HepG2 (cell line): Measurements from ENCODE around the gene TIRAP. TPM values are rescaled to one million over a fixed set of nuclear protein-coding genes. Genes with fewer than 3 reads are reported as not detected.

ENCODE experiments used
- ATAC-seq: fragments of 200-7000 bp; cut with Tn5 transposase; 3 replicates; pipeline ENCODE4 v1.9.1; 2020; ENCODE audit warnings: mild to moderate bottlenecking, moderate library complexity
- BruUV-seq: library from RNA; stranded (reverse); fragments of 400-500 nt; replicated peaks from 2 replicates; lab custom pipeline; 2021; lab: Mats Ljungman, UMichigan
- CTCF ChIA-PET: fragments of 300-600 bp; formaldehyde crosslinking; extraction: SDS; loops from one replicate; lab custom pipeline; 2021; ENCODE audit warnings: low total read pairs, inconsistent platforms, low intra/inter-chr PET ratio; lab: Yijun Ruan, JAX
- POLR2A ChIA-PET: fragments of 350-600 bp; sonication (Branson Sonifier 250); formaldehyde crosslinking; loops from one replicate; lab custom pipeline; 2020; ENCODE audit warnings: antibody characterized with exemption, inconsistent platforms; lab: Yijun Ruan, JAX
- DNase-seq: peaks from one replicate; pipeline ENCODE4 v3.0.0-alpha.2; 2015; ENCODE audit warnings: low spot score
- FAIRE-seq: peaks from 3 replicates; lab custom pipeline; 2011; peaks lifted over from hg19 to GRCh38; lab: Jason Lieb, UNC
- H2AFZ ChIP-seq: one replicate; pipeline ENCODE4 v1.6.1; 2011; ENCODE audit warnings: low read length, inconsistent platforms
- H3K27ac ChIP-seq: fragments of 300-600 bp; 3 replicates; pipeline ENCODE4 v1.8.0; 2011; ENCODE audit warnings: mixed run types, mild to moderate bottlenecking, mixed read lengths, low read length, inconsistent platforms; ENCODE audit not compliant: insufficient read depth; ENCODE audit errors: extremely low read length
- H3K27me3 ChIP-seq, 2 experiments: fragments of 200-600 bp in 1 of 2; 2 replicates in 1 of 2; 3 replicates in 1 of 2; pipeline versions ENCODE4 v1.6.0 to v1.8.0; 2011; ENCODE audit warnings: low read length in 2 of 2, mild to moderate bottlenecking in 2 of 2, moderate library complexity in 2 of 2, inconsistent platforms in 1 of 2; ENCODE audit not compliant: insufficient read depth in 2 of 2, control insufficient read depth in 1 of 2
- H3K36me3 ChIP-seq, 2 experiments: fragments of 200-600 bp in 1 of 2; replicated peaks in 1 of 2; 2 replicates in 1 of 2; 3 replicates in 1 of 2; pipeline versions ENCODE4 v1.5.1 to v1.8.0; 2011; ENCODE audit warnings: low read length in 2 of 2, inconsistent platforms in 1 of 2; ENCODE audit not compliant: insufficient read depth in 2 of 2, control insufficient read depth in 1 of 2
- H3K4me1 ChIP-seq: 2 replicates; pipeline ENCODE4 v1.5.1; 2012; ENCODE audit warnings: low read length, inconsistent platforms; ENCODE audit not compliant: insufficient read depth
- H3K4me2 ChIP-seq: 2 replicates; pipeline ENCODE4 v1.6.0; 2011; ENCODE audit warnings: low read depth, low read length, inconsistent platforms
- H3K4me3 ChIP-seq, 3 experiments: fragments of 200-600 bp in 1 of 3; sonication (generic), shearing (Covaris generic) in 1 of 3; replicated peaks in 1 of 3; 2 replicates each; pipeline ENCODE4 v1.5.1; 2011 to 2016; ENCODE audit warnings: low read length in 3 of 3, inconsistent platforms in 2 of 3, low read depth in 2 of 3, mild to moderate bottlenecking in 2 of 3, control low read depth in 1 of 3, mixed read lengths in 1 of 3; ENCODE audit not compliant: insufficient read depth in 1 of 3
- H3K79me2 ChIP-seq: one replicate; pipeline ENCODE4 v1.6.1; 2011; ENCODE audit warnings: low read length, inconsistent platforms; ENCODE audit not compliant: insufficient read depth
- H3K9ac ChIP-seq: 2 replicates; pipeline ENCODE4 v1.6.0; 2011; ENCODE audit warnings: mild to moderate bottlenecking, low read depth, low read length, inconsistent platforms; ENCODE audit not compliant: insufficient read depth
- H3K9me3 ChIP-seq: 2 replicates; pipeline ENCODE4 v1.5.1; 2012; ENCODE audit warnings: mild to moderate bottlenecking, low read length
- H4K20me1 ChIP-seq: 2 replicates; pipeline ENCODE4 v1.6.0; 2011; ENCODE audit warnings: inconsistent platforms, mild to moderate bottlenecking, low read length, moderate library complexity; ENCODE audit not compliant: insufficient read depth
- DNMT1 ChIP-seq: sonication (generic); formaldehyde crosslinking; IDR thresholded peaks from 2 replicates; pipeline ENCODE4 v1.5.1; 2020; ENCODE audit warnings: mild to moderate bottlenecking, missing genetic modification reagents
- EZH2 ChIP-seq: conservative IDR thresholded peaks from 2 replicates; pipeline ENCODE4 v1.6.1; 2012; ENCODE audit warnings: mild to moderate bottlenecking, low read depth, low read length, moderate library complexity
- FOXC1 ChIP-seq: sonication (generic); formaldehyde crosslinking; IDR thresholded peaks from 2 replicates; pipeline ENCODE4 v1.8.0; 2022; ENCODE audit warnings: mild to moderate bottlenecking, missing genetic modification reagents, borderline replicate concordance
- FOXJ3 ChIP-seq: sonication (generic); formaldehyde crosslinking; IDR thresholded peaks from 2 replicates; pipeline ENCODE4 v1.4.0; 2020; ENCODE audit warnings: missing genetic modification reagents, mild to moderate bottlenecking, borderline replicate concordance
- HDAC1 ChIP-seq: sonication (generic); formaldehyde crosslinking; IDR thresholded peaks from 2 replicates; pipeline ENCODE4 v1.5.1; 2020; ENCODE audit warnings: mild to moderate bottlenecking, missing genetic modification reagents
- JARID2 ChIP-seq: sonication (generic); formaldehyde crosslinking; IDR thresholded peaks from 2 replicates; pipeline ENCODE4 v1.8.1; 2023; ENCODE audit warnings: missing genetic modification reagents, inconsistent platforms; ENCODE audit not compliant: insufficient replicate concordance
- KLF15 ChIP-seq: sonication (generic); formaldehyde crosslinking; IDR thresholded peaks from 2 replicates; pipeline ENCODE4 v1.8.1; 2023; ENCODE audit warnings: borderline replicate concordance, mild to moderate bottlenecking, inconsistent platforms, missing genetic modification reagents, mixed read lengths
- RNF2 ChIP-seq: fragments of 450-650 bp; conservative IDR thresholded peaks from 2 replicates; pipeline ENCODE4 v1.6.1; 2016; ENCODE audit warnings: low read depth
- SPEN ChIP-seq: sonication (generic); formaldehyde crosslinking; IDR thresholded peaks from 2 replicates; pipeline ENCODE4 v1.5.1; 2020; ENCODE audit warnings: low read depth, mild to moderate bottlenecking, missing genetic modification reagents
- TARDBP ChIP-seq: sonication (generic); formaldehyde crosslinking; IDR thresholded peaks from 2 replicates; pipeline ENCODE4 v1.8.0; 2022; ENCODE audit warnings: mild to moderate bottlenecking, missing genetic modification reagents
- U2AF1 ChIP-seq: fragments of 200-400 bp; formaldehyde crosslinking; optimal IDR thresholded peaks from 2 replicates; pipeline ENCODE3; 2017; ENCODE audit warnings: mild to moderate bottlenecking, low read depth, low read length
- ZBTB3 ChIP-seq: sonication (generic); formaldehyde crosslinking; IDR thresholded peaks from 2 replicates; pipeline ENCODE4 v1.4.0; 2020; ENCODE audit warnings: low read depth, mild to moderate bottlenecking, moderate library complexity, missing genetic modification reagents, borderline replicate concordance
- ZNF329 ChIP-seq: sonication (generic); formaldehyde crosslinking; IDR thresholded peaks from 2 replicates; pipeline ENCODE4 v1.9.0; 2021; ENCODE audit warnings: low read depth, mild to moderate bottlenecking, missing genetic modification reagents
- ZNF572 ChIP-seq: sonication (generic); formaldehyde crosslinking; IDR thresholded peaks from 2 replicates; pipeline ENCODE4 v1.5.1; 2020; ENCODE audit warnings: mild to moderate bottlenecking, missing genetic modification reagents
- ZSCAN25 ChIP-seq: sonication (generic); formaldehyde crosslinking; IDR thresholded peaks from 2 replicates; pipeline ENCODE4 v1.8.0; 2022; ENCODE audit warnings: mild to moderate bottlenecking, missing genetic modification reagents
- WGBS: methylation state at CpG from one replicate; pipeline ENCODE4 v1.1.6; 2017; ENCODE audit warnings: low lambda C conversion rate; 5-methylcytosine and 5-hydroxymethylcytosine counted together
- in situ Hi-C: cut with HindIII; loops from 2 replicates; pipeline ENCODE4 v1.10.0; 2017; ENCODE audit warnings: low pct_unique_long_range_greater_than_20kb; ENCODE audit not compliant: extremely low pct_ligation_motif_present
- intact Hi-C: fragments of 100-400 bp; cut with micrococcal nuclease; formaldehyde crosslinking; loops from one replicate; pipeline ENCODE4 v1.10.0; 2022; ENCODE audit not compliant: unreplicated experiment
- polyA plus RNA-seq, 8 experiments: library from polyadenylated mRNA; depleted of rRNA in 3 of 8; stranded (reverse) in 7 of 8; unstranded in 1 of 8; fragments of >200 nt; fragmentation: Illumina TruSeq in 4 of 8; extraction: Trizol in 4 of 8; gene quantifications; 2 replicates each; pipeline versions ENCODE4 v1.2.1 to v1.2.3, GENCODE V29; 2011 to 2016; ENCODE audit warnings: low read depth in 4 of 8, missing spikeins in 1 of 8, mixed read lengths in 1 of 8; ENCODE audit not compliant: insufficient read depth in 1 of 8
- total RNA-seq, 5 experiments: library from RNA; depleted of rRNA; stranded (reverse); fragments of >200 nt; fragmentation: Illumina TruSeq; extraction: Trizol; gene quantifications; 2 replicates each; pipeline ENCODE4 v1.2.3, GENCODE V29; 2016; ENCODE audit warnings: low read depth in 1 of 5
- TF ChIP-seq, protein P1 (sequence below): sonication (generic); formaldehyde crosslinking; IDR thresholded peaks from 2 replicates; pipeline ENCODE4 v1.4.0; 2020; ENCODE audit warnings: mild to moderate bottlenecking, missing genetic modification reagents
- TF ChIP-seq, protein P2 (sequence below): IDR thresholded peaks from 2 replicates; pipeline ENCODE4 v1.6.1; 2018; ENCODE audit warnings: missing genetic modification reagents

Gene TIRAP
- total and polyA plus RNA-seq, 2 of the 13 experiments (the other 11 are each of a cell fraction or from before 2014, with no cell fraction given), result 5.4 to 5.7 TPM

DNA sequence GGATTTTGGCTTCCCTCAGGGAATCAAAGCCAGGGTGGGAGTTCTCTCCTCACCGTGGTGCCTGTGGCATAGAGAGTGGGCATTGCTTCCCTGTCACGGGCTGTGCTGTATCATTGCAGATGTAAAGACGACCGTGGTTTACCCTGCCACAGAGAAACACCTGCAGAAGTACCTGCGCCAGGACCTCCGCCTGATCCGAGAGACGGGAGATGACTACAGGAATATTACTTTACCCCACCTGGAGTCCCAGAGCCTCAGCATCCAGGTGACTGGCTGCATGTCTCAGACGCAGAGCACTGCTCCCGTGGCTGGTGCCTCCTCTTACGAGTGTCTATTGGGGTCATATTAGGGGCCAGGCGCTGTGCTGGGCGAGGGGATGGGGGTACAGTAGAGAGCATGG lies 48.4 kb downstream of the TIRAP start:
- TF ChIP-seq ZNF329 (CRISPR knock-in tag) (no peak), ZBTB3 (no peak), DNMT1 (CRISPR knock-in tag) (no peak), TARDBP (no peak), U2AF1 (no peak), ZNF572 (CRISPR knock-in tag) (no peak), HDAC1 (no peak), SPEN (CRISPR knock-in tag) (no peak), FOXJ3 (CRISPR knock-in tag) (no peak)
- ChIA-PET POLR2A (no interaction called here), CTCF (no interaction called here)
- no peak overlapping the region for H3K4me3 ChIP-seq
- DNase-seq (no peak), ATAC-seq (no peak), FAIRE-seq (no peak)
- H3K9me3 ChIP-seq, result no peaks in the 10 kb centered on the region
- H4K20me1 ChIP-seq, result no peaks in the 10 kb centered on the region
- no peaks in the 10 kb centered on the region for H3K27me3 ChIP-seq
- no peak overlapping the region for H3K9ac ChIP-seq
- in situ Hi-C loops (no loop called here), intact Hi-C loops (no loop called here)
- 97% methylated on average over 13 of the region's 13 CpGs for WGBS
- H3K36me3 ChIP-seq, result peaks cover 4 to 14% of the 10 kb centered on the region in 2 experiments; a peak in 3 of 5 replicates
- H3K27ac ChIP-seq, result no peak overlapping the region
- H3K4me2 ChIP-seq, result no peak overlapping the region
- BruUV-seq, result no TSS peak
- no peak overlapping the region for H2AFZ ChIP-seq
- H3K79me2 ChIP-seq, result no peaks in the 10 kb centered on the region
- peaks cover 23% of the 10 kb centered on the region for H3K4me1 ChIP-seq

DNA sequence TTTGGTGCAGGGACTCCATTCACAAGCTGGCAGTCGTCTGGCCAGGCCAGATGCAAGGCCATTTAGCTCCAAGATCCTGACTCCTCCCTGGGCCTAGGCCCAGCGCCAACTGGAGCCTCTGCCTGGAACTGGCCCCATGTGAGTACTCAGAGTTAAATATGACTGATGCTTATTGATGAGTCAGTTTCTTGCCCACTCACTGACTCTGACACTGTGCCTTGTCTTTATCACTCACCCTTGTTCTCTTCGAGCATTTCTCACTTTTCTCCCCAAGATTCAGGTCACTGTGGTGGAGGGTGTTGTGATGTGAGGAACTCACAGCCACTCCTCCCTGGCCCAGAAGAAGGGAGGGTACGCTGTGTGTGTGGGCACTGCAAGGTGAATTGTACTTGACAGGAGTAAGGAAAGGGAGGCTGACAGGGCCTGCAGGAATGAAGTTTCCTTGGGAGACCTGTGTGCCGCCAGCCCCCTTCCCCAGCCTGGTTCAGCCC lies 49.4 kb downstream of the TIRAP start:
- DNase-seq, result no peak
- no peak overlapping the region for H3K4me2 ChIP-seq
- 97% methylated on average over 4 of the region's 5 CpGs for WGBS
- H3K9ac ChIP-seq, result no peak overlapping the region
- POLR2A ChIA-PET, result no interaction called here
- H3K36me3 ChIP-seq, result peaks cover 4 to 14% of the 10 kb centered on the region in 2 experiments; a peak in 3 of 5 replicates
- peaks cover 27% of the 10 kb centered on the region for H3K4me1 ChIP-seq
- H3K9me3 ChIP-seq, result no peaks in the 10 kb centered on the region
- no peak for FAIRE-seq
- H3K79me2 ChIP-seq, result no peaks in the 10 kb centered on the region
- H3K4me3 ChIP-seq, result no peak overlapping the region
- BruUV-seq, result no TSS peak
- H3K27ac ChIP-seq, result no peak overlapping the region
- no peaks in the 10 kb centered on the region for H3K27me3 ChIP-seq
- no peaks in the 10 kb centered on the region for H4K20me1 ChIP-seq
- in situ Hi-C loops (no loop called here), intact Hi-C loops (no loop called here)
- CTCF ChIA-PET, result no interaction called here
- no peak for ATAC-seq
- no peak overlapping the region for H2AFZ ChIP-seq
- no peak for TF ChIP-seq EZH2
- no peak for TF ChIP-seq RNF2
- TF ChIP-seq JARID2, result no peak
- TF ChIP-seq, protein P1, sequence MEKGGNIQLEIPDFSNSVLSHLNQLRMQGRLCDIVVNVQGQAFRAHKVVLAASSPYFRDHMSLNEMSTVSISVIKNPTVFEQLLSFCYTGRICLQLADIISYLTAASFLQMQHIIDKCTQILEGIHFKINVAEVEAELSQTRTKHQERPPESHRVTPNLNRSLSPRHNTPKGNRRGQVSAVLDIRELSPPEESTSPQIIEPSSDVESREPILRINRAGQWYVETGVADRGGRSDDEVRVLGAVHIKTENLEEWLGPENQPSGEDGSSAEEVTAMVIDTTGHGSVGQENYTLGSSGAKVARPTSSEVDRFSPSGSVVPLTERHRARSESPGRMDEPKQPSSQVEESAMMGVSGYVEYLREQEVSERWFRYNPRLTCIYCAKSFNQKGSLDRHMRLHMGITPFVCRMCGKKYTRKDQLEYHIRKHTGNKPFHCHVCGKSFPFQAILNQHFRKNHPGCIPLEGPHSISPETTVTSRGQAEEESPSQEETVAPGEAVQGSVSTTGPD (CRISPR knock-in tag), result no peak
- TF ChIP-seq ZSCAN25 (CRISPR knock-in tag), result no peak
- TF ChIP-seq, protein P2, sequence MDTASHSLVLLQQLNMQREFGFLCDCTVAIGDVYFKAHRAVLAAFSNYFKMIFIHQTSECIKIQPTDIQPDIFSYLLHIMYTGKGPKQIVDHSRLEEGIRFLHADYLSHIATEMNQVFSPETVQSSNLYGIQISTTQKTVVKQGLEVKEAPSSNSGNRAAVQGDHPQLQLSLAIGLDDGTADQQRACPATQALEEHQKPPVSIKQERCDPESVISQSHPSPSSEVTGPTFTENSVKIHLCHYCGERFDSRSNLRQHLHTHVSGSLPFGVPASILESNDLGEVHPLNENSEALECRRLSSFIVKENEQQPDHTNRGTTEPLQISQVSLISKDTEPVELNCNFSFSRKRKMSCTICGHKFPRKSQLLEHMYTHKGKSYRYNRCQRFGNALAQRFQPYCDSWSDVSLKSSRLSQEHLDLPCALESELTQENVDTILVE (CRISPR knock-in tag), result no peak
- no peak for TF ChIP-seq KLF15
- no peak for TF ChIP-seq FOXC1 (CRISPR knock-in tag)
